HG02571 (cell line): ENCODE measurements around the gene ASAH2B.

Experiments used
- ATAC-seq: cut with Tn5 transposase; IDR thresholded peaks from one replicate; pipeline ENCODE4 v1.9.1; 2021; ENCODE audit warnings: mild to moderate bottlenecking, moderate library complexity; ENCODE audit not compliant: unreplicated experiment

ASAH2B gene

GRCh38 chr10:50796693-50797092 lies 57.0 kb downstream of the ASAH2B start:
- no peak for ATAC-seq

- no peak for ATAC-seq
These were observed 58.6 kb downstream of the ASAH2B start for GRCh38 chr10:50798297-50798696.

GRCh38 chr10:50799595-50799994 lies 59.9 kb downstream of the ASAH2B start:
- no peak for ATAC-seq

- no peak for ATAC-seq
These were observed 66.4 kb downstream of the ASAH2B start for GRCh38 chr10:50805981-50806622.

GRCh38 chr10:50807851-50808776 lies 68.4 kb downstream of the ASAH2B start:
- no peak for ATAC-seq
